MCF 10A (cell line): Measurements from ENCODE around the gene ZBTB44. TPM values are rescaled to one million over a fixed set of nuclear protein-coding genes. Genes with fewer than 3 reads are reported as not detected.

Source experiments
- BruUV-seq: library from RNA; stranded (reverse); fragments of 400-500 nt; replicated peaks from 2 replicates; lab custom pipeline; 2021; lab: Mats Ljungman, UMichigan
- CTCF ChIA-PET: fragments of 300-600 bp; sonication (Branson Sonifier 250); formaldehyde crosslinking; extraction: SDS; loops from one replicate; lab custom pipeline; 2021; ENCODE audit warnings: antibody characterized with exemption, inconsistent platforms; lab: Yijun Ruan, JAX
- POLR2A ChIA-PET: fragments of 300-600, 350-650 bp; sonication (Branson Sonifier 250); formaldehyde crosslinking; extraction: SDS; loops from one replicate; lab custom pipeline; 2020; ENCODE audit warnings: antibody characterized with exemption, inconsistent platforms; lab: Yijun Ruan, JAX
- DNase-seq: peaks from one replicate; pipeline ENCODE4 v3.0.0-alpha.2; 2018; ENCODE audit not compliant: unreplicated experiment
- H3K27ac Mint-ChIP-seq: one replicate; pipeline ENCODE4 v1.8.0; 2022; ENCODE audit warnings: mild to moderate bottlenecking, low read depth, mixed read lengths; ENCODE audit not compliant: unreplicated experiment
- H3K27me3 Mint-ChIP-seq: one replicate; pipeline ENCODE4 v1.8.0; 2022; ENCODE audit warnings: mixed read lengths; ENCODE audit not compliant: insufficient read depth, unreplicated experiment
- H3K36me3 Mint-ChIP-seq: one replicate; pipeline ENCODE4 v1.8.0; 2022; ENCODE audit warnings: mild to moderate bottlenecking, moderate library complexity, mixed read lengths; ENCODE audit not compliant: insufficient read depth, unreplicated experiment
- H3K4me1 Mint-ChIP-seq: one replicate; pipeline ENCODE4 v1.8.0; 2022; ENCODE audit warnings: mixed read lengths; ENCODE audit not compliant: insufficient read depth, unreplicated experiment
- H3K4me3 Mint-ChIP-seq: one replicate; pipeline ENCODE4 v1.8.0; 2022; ENCODE audit warnings: mild to moderate bottlenecking, moderate library complexity, mixed read lengths; ENCODE audit not compliant: unreplicated experiment
- H3K9me3 Mint-ChIP-seq: one replicate; pipeline ENCODE4 v1.8.0; 2022; ENCODE audit warnings: mixed read lengths; ENCODE audit not compliant: unreplicated experiment
- intact Hi-C: fragments of 100-400 bp; cut with micrococcal nuclease; formaldehyde crosslinking; loops from 2 replicates; pipeline ENCODE4 v1.14.1; 2022
- total RNA-seq: library from RNA; stranded (reverse); gene quantifications from 2 replicates; pipeline ENCODE4 v1.2.3, GENCODE V29; 2022
- TF ChIP-seq, protein P1 (sequence below): fragments of 200-600 bp; IDR thresholded peaks from one replicate; pipeline ENCODE4 v1.8.0; 2022; ENCODE audit warnings: antibody characterized with exemption, mild to moderate bottlenecking; ENCODE audit not compliant: unreplicated experiment

The ZBTB44 gene
- total RNA-seq, 1 experiment from 2014 or later = 28.5 TPM

DNA sequence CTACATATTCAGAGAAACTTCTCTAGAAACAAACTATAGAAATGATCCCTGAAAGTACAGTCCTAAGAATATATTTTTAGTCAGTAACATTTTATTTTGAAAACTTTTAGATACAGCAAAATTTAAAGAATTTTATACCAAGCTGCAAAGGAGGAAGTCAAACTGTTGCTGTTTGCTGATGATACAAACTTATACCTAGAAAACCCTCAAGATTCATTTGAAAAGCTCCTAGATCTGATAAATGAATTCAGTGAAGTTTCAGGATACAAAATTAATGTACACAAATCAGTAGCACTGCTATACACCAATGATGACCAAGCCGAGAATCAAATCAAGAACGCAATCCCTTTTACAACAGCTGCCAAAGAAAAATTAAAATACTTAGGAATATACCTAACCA is 10.1 kb downstream of the ZBTB44 start:
- peaks cover 26% of the 10 kb centered on the region for H3K4me1 Mint-ChIP-seq
- H3K27ac Mint-ChIP-seq = no peak overlapping the region
- no peak for DNase-seq
- peaks cover 15% of the 10 kb centered on the region for H3K9me3 Mint-ChIP-seq
- no peaks in the 10 kb centered on the region for H3K27me3 Mint-ChIP-seq
- intact Hi-C loops = no loop called here
- CTCF ChIA-PET = interaction anchor here (0.6 kb wide), 1 partner anchor 126 kb away, joined by 3 read pairs; no protein-coding TSS in a partner anchor
- no TSS peak for BruUV-seq
- no peak overlapping the region for H3K4me3 Mint-ChIP-seq
- POLR2A ChIA-PET = interaction anchor here (0.8 to 1.2 kb wide), 4 partner anchors 9 to 40 kb away, joined by 3 to 10 read pairs (median 6); no protein-coding TSS in a partner anchor
- TF ChIP-seq, protein P1, sequence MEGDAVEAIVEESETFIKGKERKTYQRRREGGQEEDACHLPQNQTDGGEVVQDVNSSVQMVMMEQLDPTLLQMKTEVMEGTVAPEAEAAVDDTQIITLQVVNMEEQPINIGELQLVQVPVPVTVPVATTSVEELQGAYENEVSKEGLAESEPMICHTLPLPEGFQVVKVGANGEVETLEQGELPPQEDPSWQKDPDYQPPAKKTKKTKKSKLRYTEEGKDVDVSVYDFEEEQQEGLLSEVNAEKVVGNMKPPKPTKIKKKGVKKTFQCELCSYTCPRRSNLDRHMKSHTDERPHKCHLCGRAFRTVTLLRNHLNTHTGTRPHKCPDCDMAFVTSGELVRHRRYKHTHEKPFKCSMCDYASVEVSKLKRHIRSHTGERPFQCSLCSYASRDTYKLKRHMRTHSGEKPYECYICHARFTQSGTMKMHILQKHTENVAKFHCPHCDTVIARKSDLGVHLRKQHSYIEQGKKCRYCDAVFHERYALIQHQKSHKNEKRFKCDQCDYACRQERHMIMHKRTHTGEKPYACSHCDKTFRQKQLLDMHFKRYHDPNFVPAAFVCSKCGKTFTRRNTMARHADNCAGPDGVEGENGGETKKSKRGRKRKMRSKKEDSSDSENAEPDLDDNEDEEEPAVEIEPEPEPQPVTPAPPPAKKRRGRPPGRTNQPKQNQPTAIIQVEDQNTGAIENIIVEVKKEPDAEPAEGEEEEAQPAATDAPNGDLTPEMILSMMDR = no peak
- peaks cover 10% of the 10 kb centered on the region for H3K36me3 Mint-ChIP-seq

DNA sequence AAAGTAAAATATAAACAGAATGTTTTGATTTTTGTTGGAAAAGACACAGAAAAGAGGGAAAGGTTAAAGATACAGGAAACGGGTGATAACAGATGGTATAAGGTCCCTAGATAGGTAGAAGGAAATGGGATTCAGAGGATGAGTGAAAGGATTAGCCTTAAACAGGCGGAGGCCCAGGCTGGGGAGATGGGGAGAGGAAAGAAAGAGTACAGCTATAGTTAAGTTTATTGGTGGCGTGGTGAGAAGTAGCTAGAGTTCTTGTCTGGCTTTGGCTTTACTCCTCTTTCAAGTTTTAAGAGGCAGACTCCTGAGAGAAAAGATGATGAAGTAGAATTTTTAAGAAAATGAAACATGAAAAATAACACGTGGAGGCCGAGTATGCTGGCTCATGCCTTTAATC is 13.7 kb downstream of the ZBTB44 start:
- H3K4me3 Mint-ChIP-seq = no peak overlapping the region
- DNase-seq = no peak
- intact Hi-C loops = no loop called here
- no peaks in the 10 kb centered on the region for H3K27me3 Mint-ChIP-seq
- no TSS peak for BruUV-seq
- H3K36me3 Mint-ChIP-seq = peaks cover 10% of the 10 kb centered on the region
- POLR2A ChIA-PET = interaction anchor here (0.6 to 1.1 kb wide), 2 partner anchors 39 to 53 kb away, joined by 3 to 6 read pairs; no protein-coding TSS in a partner anchor
- H3K9me3 Mint-ChIP-seq = peaks cover 15% of the 10 kb centered on the region
- peaks cover 16% of the 10 kb centered on the region for H3K4me1 Mint-ChIP-seq
- TF ChIP-seq, protein P1 = no peak
- H3K27ac Mint-ChIP-seq = no peak overlapping the region
- CTCF ChIA-PET = interaction anchor here (0.7 to 0.9 kb wide), 3 partner anchors 55 to 125 kb away, joined by 3 read pairs; no protein-coding TSS in a partner anchor

DNA sequence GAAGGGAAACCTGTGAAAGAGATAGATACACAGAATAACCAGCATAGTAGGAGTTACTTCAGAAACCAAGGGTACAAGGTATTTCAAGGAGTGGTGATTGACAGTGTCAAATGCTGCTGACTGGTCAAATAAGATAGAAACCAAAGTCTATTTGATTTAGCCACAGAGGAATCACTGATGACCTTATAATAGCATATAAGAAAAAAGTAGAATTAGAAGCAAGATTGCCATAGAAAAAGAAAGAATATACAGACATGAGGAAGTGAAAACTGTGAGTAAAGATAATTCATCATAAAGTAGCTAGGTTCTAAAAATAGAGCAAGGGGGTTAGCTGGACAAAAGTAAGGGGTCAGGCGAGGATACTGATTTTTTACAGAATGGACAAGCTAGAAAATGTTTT is 14.2 kb downstream of the ZBTB44 start:
- intact Hi-C loops = no loop called here
- Mint-ChIP-seq H3K4me3 (no peak overlapping the region), H3K9me3 (peaks cover 15% of the 10 kb centered on the region), H3K27ac (no peak overlapping the region), H3K27me3 (no peaks in the 10 kb centered on the region), H3K36me3 (peaks cover 10% of the 10 kb centered on the region), H3K4me1 (peaks cover 16% of the 10 kb centered on the region)
- TF ChIP-seq, protein P1 = no peak
- ChIA-PET POLR2A (interaction anchor here (0.6 to 1.1 kb wide), 2 partner anchors 38 to 54 kb away, joined by 3 to 6 read pairs; no protein-coding TSS in a partner anchor), CTCF (interaction anchor here (0.8 to 0.9 kb wide), 2 partner anchors 86 to 125 kb away, joined by 3 read pairs; no protein-coding TSS in a partner anchor)
- no peak for DNase-seq
- BruUV-seq = no TSS peak

DNA sequence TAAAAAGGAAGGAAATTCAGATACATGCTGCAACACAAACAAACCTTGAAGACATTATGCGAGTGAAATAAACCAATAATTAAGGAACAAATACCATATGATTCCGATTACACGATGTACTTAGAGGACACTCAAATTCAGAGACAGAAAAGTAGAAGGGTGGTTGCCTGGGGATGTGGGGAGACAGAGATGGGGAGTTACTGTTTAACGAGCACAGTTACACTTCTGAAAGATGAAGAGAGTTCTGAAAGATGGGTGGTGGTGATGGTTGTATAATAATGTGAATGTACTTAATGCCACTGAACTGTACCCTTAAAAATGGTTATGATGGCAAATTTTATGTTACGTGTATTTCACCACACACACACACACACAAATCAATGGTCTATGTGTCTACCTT is 14.7 kb downstream of the ZBTB44 start:
- intact Hi-C loops = no loop called here
- Mint-ChIP-seq H3K4me3 (no peak overlapping the region), H3K27ac (no peak overlapping the region), H3K4me1 (peaks cover 16% of the 10 kb centered on the region), H3K27me3 (no peaks in the 10 kb centered on the region), H3K9me3 (peaks cover 13% of the 10 kb centered on the region), H3K36me3 (peaks cover 10% of the 10 kb centered on the region)
- no peak for DNase-seq
- TF ChIP-seq, protein P1 = no peak
- no TSS peak for BruUV-seq
- ChIA-PET CTCF (no interaction called here), POLR2A (interaction anchor here (1.1 kb wide), 1 partner anchor 54 kb away, joined by 6 read pairs; no protein-coding TSS in a partner anchor)
